ENCODE data around the gene SIGLEC11.

SIGLEC11 gene

DNA sequence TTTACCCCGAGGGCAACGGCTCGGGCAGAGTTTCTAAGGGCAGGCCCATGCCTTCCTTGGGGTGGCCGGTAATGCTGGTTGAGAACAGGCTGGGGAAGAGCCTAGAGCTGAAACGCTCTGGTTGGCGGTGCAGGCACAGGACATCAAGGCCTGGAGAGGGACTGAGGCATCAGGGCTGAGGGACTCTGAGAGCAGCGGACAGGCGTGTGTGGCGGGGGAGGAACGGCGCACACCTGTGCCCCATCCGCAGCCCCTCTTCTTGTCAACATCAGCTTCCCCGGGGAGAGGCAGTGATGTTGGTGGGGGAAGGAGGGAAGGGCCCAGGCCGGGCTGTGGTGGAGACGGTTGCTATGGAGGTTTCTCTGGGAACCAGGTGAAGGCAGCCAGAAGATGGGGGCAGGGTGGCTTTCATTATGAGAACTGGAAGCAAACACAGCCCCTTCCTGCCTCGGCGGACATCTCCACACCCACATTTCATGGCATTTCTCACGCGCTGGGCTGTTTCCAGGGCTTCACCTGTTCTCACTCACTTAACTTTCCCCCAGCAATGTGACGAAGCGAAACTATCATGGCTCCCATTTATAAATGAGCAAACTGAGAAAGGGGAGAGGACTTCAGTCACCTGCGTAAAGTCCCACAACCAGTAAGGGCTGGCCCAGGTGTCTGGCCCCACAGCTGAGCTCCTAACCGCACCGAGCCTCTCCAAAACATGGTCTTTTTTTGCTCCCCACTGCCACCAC lies 40.2 kb downstream of the SIGLEC11 start:
- no peak overlapping the region for H3K4me3 ChIP-seq (ENCODE audit: low read depth, low read length)
- DNase-seq (ENCODE audit: low read depth) = no peak
- TF ChIP-seq, protein P1, sequence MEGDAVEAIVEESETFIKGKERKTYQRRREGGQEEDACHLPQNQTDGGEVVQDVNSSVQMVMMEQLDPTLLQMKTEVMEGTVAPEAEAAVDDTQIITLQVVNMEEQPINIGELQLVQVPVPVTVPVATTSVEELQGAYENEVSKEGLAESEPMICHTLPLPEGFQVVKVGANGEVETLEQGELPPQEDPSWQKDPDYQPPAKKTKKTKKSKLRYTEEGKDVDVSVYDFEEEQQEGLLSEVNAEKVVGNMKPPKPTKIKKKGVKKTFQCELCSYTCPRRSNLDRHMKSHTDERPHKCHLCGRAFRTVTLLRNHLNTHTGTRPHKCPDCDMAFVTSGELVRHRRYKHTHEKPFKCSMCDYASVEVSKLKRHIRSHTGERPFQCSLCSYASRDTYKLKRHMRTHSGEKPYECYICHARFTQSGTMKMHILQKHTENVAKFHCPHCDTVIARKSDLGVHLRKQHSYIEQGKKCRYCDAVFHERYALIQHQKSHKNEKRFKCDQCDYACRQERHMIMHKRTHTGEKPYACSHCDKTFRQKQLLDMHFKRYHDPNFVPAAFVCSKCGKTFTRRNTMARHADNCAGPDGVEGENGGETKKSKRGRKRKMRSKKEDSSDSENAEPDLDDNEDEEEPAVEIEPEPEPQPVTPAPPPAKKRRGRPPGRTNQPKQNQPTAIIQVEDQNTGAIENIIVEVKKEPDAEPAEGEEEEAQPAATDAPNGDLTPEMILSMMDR (IDR thresholded peaks at IDR 0.05; ENCODE audit: insufficient read depth, low read depth, low read length, missing control alignments) = no peak

DNA sequence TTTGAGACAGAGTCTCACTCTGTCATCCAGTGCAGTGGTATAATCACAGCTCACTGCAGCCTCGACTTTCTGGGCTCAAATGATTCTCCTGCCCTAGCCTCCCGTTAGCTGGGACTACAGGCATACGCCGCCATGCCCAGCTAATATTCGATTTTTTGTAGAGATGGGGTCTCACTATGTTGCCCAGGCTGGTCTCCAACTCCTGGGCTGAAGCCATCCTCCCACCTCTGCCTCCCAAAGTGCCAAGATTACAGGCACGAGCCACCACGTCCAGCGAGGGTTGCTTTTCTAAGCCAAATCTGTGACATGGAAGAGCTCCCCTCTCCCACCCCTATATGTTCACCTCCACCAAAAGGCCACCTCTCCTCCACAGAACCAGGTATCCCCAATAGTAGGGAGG lies 42.9 kb downstream of the SIGLEC11 start:
- TF ChIP-seq, protein P1 (IDR thresholded peaks at IDR 0.05; ENCODE audit: insufficient read depth, low read depth, low read length, missing control alignments) = no peak

DNA sequence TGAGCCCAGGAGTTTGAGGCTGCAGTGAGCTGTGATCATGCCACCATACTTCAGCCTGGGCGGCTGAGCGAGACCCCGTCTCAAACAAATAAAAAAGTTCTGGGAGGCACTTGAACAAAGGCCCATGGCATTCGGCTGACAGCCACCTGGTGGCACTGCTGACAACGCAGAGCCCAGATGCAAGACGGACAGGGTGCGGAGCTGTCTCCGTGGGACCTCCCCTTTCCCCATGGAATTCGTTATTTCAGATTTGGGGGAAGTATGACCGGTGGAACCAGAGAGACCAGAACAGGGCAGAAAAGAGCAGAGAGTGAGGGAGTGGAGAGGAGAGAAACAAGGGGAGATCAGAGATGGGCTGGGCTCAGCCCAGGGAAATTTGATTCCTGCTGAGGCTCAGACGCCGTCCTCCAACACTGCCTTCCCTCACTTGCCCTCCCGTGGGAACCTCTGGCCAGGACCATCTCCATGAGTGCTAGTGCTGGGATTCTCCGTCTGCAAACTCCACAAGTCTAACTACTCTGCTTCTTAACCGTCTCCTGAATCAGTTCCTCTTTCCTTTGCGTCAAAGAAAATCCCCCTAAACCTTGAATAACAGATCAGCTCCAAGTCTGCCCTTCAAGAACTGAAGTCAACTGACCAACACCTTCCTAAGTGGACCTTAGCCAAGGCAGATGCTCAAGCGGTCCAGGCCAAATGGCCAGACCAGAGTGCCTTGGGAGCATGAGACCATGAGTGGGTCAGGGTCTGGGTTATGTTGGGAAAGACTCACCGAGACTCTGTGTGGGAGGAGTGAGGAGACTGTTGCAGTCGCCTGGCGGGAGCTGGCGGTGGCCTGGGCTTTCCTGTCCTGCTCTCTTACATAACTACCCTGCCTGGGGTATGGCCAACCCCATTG lies 43.9 kb downstream of the SIGLEC11 start:
- no peak for DNase-seq (ENCODE audit: low read depth)
- TF ChIP-seq, protein P1 (IDR thresholded peaks at IDR 0.05; ENCODE audit: insufficient read depth, low read depth, low read length, missing control alignments) = peak; percentile 26
- no peak overlapping the region for H3K4me3 ChIP-seq (ENCODE audit: low read depth, low read length)

More for the DNA sequence above, 42.9 kb downstream of the SIGLEC11 start:
- no peak for DNase-seq (ENCODE audit: low read depth)
- no peak overlapping the region for H3K4me3 ChIP-seq (ENCODE audit: low read depth, low read length)

GRCh38 chr19:49915271-49915670 lies 45.7 kb downstream of the SIGLEC11 start:
- no peak overlapping the region for H3K4me3 ChIP-seq (ENCODE audit: low read depth, low read length)
- DNase-seq (ENCODE audit: low read depth) = no peak
- TF ChIP-seq, protein P1 (IDR thresholded peaks at IDR 0.05; ENCODE audit: insufficient read depth, low read depth, low read length, missing control alignments) = no peak

DNA sequence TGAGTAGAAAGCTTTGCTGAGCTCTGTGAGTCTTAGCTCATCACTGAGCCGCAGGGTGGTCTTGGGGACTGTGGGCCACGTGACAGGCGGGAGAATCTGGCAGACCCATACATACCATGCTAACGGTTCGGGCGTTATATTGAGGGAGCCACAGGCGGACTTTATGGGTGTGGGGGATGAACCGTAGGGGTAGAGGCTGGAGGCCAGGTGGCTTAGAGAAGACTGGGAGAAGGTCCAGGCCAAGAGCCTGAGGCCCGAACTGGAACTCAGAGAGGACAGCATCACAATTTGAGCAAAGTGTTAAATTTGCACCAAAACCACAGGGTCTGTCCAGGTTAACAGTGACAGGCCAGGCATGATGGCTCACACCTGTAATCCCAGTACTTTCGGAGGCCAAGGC lies 47.3 kb downstream of the SIGLEC11 start:
- TF ChIP-seq, protein P1 (IDR thresholded peaks at IDR 0.05; ENCODE audit: insufficient read depth, low read depth, low read length, missing control alignments) = no peak
- no peak overlapping the region for H3K4me3 ChIP-seq (ENCODE audit: low read depth, low read length)
- DNase-seq (ENCODE audit: low read depth) = no peak

DNA sequence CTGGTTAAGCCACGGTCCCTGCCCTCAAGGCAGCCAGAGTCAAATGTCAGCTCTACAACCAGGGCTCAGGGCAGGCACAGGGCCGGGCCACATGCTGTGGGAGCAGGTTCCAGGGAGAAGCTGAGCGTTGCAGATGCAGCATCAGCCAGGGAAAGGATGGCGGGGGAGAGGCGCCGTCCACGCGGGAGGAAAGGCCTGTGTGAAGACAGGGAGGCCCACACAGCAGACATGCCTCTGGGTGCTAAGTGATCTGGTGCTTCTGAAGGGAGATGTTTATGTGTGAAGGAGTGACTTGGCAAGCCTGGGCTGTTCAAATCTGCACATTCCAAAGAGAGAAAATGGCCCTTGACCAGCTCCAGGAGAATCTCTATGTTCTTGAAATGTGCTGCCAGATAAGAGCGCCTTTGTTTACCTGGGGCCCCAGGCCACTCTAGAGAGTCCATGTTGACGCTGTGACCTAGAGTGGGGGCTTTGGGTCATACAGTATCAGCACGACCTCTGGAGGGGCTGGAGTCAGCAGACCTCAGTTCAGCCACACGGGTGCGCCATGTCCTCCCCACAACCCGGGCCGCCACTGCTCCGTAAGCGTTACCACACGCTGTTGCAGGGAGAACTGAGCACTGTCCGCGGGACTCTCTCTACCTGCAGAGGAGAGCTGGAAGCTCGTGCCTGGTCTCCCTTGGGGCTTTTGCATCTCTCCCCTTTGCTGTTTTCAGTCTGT lies 47.8 kb downstream of the SIGLEC11 start:
- TF ChIP-seq, protein P1 (IDR thresholded peaks at IDR 0.05; ENCODE audit: insufficient read depth, low read depth, low read length, missing control alignments) = peak; percentile 47
- DNase-seq (ENCODE audit: low read depth) = peak; percentile 63
- H3K4me3 ChIP-seq (ENCODE audit: low read depth, low read length) = no peak overlapping the region
